NOMO-1 treated with DMSO at 0.1 percent for 48 hours (cell line): ENCODE results near the gene GSTT2B.
"Not testable (repeated sequence)": the region's sequence is repeated elsewhere in the genome, so short reads cannot be mapped to it uniquely, and the experiment has no call there.

Experiments
- DNase-seq: peaks from one replicate; lab custom pipeline; 2025; ENCODE audit not compliant: unreplicated experiment; lab: John Stamatoyannopoulos, UW

Gene GSTT2B

DNA sequence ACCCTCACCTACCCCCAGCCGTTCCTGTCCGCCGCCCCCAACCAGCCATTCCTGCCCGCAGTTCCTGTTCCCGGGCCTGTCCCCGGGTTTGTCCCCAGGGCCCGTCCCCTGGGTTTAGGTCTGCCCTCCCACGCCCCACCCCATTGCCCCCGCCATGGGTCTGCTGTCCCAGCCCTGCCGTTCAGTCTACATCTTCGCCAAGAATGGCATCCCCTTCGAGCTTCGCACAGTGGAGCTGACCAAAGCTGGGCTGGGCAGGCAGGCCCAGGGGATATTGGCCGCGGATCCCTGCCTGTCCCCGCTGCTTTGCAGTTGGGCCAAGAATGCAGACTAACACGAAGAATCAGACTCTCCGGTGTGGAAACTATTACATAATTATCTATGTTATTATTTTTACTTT is 11.2 kb downstream of the GSTT2B start:
- not testable (repeated sequence) for DNase-seq

DNA sequence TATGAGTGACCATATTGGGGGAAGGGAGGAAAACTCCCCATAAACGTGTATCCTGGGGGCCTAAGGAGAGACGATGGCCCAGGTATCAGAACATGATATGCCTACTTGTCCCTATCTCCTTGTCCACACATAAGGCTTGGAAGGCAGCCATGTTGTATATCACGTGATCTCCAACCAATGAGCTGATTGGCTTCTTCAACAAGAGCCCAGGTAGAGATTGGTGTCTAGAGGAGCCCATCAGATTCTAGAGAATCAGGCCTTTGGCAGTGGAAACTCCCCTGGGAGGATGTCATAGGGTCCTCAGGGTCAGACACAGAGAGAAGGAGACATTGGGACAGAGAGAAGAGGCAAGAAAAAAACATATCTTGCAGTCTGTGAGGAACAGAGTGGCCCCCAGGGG is 13.6 kb downstream of the GSTT2B start:
- DNase-seq, result not testable (repeated sequence)

DNA sequence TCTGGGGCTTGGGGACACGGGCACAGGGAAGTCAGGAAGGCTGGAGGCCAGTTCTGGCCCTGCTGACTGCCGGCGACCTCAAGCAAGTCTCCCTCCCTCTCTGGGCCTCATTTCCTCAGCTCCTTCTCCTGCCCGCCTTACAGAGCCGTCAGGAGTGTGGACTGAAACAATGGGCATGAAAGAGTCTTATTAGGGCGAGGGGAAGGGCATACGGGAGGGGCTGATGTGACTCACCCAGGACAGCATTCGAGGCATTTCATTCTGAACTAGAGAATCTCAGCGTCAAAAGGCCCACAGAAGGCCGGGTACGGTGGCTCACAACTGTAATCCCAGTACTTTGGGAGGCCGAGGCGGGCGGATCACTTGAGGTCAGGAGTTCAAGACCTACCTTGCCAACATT is 20.8 kb downstream of the GSTT2B start:
- not testable (repeated sequence) for DNase-seq

DNA sequence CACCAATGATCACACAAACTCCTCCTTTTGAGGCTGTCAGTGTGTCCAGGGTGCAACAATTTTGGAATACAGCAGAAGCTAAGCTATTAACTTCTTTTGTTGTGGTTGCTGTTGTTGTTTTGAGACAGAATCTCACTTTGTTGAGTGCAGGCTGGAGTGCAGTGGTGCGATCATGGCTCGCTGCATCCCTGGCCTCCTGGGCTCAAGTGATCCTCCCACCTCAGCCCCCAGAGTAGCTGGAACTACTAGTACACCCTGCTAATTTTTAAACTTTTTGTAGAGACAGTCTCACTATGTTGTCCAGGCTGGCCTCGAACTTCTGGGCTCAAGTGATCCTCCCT is 22.0 kb downstream of the GSTT2B start:
- no peak for DNase-seq

DNA sequence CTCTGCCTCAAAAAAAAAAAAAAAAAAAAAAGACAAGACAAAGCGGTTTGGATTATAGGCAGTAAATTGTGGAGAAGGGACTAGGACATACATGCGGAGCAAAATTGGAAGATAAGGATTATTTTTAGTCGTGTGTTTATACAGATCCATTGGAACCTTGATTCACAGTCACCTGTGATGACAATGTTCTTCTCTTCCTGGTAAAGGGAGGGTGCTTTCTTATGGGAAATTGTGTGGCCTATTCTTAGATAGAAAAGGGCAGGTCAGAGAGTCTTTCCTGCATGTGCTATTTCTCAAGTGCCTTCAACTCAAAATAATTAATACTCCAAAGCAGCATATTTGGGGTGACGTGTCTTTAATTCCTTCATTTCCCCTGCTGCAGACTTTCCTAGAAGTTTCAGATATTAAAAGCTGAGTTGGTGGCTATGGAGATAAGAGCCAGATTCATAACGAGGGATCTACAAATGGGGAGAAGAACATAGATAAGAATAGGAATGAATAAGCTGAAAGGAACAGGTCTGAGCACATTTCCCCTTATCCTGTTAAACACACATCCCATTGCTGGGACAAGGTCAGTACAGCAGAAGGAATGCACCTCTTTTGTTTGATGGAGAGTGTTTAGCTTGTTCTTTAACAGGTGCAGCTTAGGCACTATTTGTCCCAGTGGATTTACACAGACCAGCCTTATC is 22.5 kb downstream of the GSTT2B start:
- DNase-seq, result no peak

DNA sequence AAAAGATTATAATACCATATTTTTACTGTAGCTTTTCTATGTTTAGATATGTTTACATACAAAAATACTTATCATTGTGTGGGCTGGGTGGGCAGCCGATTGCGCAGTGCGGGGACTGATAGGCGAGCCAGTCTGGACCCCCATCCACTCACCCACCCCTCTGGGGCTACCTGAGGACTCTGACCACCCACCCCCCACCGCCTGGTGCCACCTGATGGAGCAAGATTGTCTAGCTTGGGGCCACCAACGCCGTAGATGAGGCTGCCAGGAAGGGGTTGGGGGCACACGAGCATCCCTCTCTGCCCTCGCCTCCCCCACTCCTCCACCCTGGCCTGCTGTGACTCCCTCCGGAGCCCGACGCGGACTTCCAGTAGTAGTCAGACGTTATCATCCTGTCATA is 34.4 kb downstream of the GSTT2B start:
- no peak for DNase-seq

DNA sequence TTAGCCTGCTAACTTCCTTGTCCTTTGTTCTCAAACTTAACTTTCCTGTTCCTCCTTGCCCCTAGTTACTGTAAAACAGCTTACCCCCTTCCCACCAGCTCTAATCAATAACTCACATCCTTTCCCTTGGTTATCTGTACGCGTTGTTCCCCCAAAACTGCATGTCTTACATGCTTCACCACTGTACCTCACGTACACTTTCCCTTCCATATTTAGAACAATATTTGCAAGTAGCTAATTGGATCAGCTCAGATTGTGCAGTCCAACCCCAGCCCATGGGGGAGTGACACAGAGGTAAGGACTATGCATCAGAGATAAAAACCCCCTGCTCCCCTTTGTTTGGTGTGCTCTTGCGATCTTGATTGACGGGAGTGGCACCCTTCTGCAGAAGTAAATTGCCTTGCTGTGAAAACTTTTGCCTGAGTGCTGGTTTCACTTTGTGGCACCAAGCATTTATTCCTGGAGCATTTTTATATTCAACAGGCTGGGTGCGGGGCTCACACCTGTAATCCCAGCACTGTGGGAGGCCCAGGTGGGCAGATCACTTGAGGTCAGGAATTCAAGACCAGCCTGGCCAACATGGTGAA is 35.9 kb downstream of the GSTT2B start:
- no peak for DNase-seq

DNA sequence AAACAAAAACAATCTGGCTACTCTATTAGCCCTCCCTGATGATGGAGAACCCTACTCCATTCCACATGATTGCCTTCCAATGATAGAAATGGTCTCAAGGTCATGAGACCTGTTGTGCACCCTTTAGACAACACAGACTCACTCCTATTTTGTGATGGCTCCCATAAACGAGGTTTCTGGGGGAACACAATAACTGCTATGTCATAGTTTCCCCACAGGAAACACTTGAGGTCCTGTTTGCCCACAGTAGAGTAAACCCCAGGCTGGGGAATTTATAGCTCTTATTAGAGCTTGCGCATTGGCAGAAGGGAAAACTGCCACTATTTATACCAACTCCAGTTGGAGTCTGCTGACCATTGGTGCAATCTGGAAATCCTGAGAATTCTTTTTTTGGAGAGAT is 38.1 kb downstream of the GSTT2B start:
- no peak for DNase-seq

DNA sequence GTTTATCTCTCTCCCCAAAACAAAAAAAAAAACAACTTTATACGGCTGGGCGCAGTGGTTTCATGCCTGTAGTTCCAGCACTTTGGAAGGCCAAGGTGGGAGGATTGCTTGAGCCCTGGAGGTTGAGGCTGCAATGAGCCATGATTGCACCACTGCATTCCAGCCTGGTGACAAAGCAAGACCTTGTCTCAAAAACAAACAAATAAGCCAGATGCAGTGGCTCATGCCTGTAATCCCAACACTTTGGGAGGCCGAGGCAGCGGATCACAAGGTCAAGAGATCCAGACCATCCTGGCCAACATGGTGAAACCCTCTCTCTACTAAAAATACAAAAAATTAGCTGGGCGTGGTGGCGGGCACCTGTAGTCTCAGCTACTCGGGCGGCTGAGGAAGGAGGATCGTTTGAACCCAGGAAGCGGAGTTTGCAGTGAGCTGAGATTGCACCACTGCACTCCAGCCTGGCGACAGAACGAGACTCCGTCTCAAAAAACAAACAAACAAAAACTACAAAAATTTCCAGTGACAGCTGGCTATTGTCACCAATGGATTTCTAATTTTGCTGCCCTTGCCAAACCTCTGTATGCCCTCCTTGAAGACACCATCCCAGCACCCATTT is 39.3 kb downstream of the GSTT2B start:
- DNase-seq, result not testable (repeated sequence)

DNA sequence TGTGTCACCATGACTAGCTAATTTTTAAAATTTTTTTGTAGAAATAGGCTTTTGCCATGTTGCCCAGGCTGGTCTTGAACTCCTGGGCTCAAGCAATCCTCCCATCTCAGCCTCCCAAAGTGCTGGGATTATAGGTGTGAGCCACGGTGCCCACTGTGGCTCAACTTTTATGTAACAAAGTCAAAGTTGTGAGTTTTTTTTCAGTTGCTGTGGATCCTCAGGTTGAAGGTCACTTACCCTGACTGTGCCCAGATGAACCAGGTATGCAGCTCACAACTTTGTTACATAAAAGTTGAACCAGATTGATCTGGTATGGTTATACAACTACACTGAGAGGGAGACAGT is 40.8 kb downstream of the GSTT2B start:
- not testable (repeated sequence) for DNase-seq

DNA sequence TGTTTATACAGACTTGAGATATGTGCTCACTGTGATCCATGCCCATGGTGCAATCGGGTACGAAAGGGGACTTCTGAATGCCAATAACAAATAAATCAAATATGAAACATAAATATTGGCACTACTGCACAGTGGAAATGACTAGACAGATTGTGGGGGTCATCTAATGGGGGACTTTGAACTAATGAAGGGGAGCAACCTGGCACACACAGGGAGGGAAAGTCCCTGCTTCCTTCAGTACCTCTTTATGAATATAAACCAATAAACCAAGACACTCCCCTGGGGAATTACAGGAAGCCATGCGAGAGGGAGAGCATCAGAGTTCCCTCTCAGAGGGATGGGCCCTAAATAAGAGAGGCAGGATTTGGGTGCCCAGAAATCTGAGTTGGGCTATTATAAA is 45.7 kb downstream of the GSTT2B start:
- no peak for DNase-seq

DNA sequence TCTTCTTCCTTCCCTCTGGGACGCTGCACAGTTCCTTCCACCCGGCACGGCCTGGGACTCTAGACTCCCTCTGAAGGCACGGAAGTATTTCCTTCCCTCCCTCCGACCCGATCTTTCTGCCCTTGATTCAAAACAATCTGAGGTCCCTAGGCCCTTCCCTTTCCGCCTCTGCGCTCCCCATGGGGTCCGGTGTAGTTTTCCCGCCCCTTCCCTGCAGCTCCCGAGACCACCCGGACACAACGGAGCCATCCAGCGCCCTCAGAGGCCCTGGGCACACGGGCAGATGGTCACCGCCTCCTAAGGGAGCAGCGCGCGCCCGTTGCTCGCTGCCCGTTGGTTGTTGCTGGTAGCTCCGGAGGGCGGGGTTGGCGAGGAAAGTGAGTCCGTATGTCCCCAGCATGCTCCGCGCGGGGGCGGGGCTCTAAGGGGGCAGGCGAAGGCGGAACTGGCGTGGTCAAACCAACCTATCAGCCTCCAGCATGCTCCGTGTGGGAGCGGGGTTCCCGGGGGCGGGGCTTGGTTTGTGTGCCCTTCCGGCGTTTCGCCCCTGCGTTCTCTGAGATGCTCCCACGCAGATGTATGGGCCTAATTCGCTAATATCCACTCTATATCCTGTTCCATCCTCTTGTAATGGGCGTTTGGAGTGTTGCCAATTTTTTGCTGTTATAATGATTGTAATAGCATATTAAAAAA is 47.2 kb downstream of the GSTT2B start:
- peak; percentile 99 for DNase-seq

DNA sequence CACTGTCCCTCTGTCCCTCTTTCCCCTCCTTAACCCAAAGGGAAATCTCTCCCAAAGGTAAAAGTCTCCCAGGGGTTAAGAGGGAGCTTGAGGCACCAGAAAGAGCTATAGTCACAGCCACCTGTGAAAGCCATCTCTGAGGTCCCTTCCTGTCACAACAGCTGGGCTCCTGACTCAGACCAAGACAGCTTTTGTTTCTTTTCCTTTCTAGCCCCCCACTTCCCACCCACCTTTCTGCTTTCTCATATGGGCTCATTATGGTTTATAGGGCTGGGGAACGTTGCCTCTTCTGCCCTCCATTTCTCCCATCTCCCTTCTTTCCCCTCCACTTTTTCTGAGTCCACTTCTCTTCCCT is 47.7 kb downstream of the GSTT2B start:
- no peak for DNase-seq

DNA sequence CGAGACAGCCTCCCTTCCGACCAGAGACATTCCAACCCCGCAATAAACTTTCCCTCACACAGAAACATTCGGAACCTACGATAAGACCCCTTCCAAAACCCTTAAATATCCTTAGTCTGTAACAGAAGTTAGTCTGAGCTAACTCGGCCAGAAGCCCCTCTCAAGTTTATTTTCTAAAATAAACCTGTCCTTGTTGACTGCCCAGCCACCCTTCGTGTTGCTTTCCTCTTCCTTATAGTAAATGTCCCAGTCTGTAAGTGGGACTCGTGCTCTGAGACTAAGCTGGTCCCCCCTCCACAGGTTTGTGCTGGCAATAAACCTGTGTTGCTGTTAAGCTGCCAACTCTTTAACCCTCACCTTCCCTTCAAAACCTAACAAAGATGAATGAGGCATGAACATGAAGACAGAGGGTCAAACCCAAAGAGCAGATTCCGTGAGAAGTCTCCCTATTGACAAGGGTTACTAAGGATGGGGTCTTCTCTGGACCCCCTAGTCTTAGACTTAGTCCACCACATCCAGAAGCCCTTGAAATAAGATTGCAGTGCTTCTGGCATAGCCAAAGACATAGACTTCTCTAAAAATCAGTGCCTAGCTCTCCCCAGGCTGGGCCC is 48.6 kb downstream of the GSTT2B start:
- DNase-seq, result no peak

DNA sequence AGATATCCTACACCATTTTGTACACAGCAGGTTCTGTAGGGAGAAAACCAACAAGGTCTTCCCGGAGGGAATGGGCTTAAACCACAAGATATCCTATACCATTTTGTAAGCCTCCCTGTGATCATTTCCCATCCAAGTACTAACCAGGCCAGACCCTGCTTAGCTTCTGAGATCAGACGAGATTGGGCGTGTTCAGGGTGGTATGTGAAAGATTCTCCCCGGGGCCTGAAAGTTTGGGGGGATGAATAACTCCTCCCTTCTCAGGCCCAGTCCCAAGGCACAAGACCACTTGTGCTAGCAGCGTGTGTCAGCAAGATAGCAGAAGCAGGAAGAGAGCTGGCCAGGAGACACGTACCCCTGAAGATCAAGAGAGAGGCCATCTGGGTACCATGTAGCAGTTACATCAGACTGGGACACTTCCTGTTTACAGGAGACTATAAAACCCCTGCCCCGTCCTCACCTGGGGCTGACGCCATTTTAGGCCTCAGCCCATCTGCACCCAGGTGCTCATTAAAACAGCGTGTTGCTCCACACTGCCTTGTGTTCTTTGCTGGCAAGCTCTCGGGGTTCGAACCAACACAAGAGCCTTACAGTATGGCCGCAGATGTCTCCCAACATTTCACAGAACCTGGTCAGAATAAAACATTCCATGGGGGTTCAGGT is 49.5 kb downstream of the GSTT2B start:
- no peak for DNase-seq

DNA sequence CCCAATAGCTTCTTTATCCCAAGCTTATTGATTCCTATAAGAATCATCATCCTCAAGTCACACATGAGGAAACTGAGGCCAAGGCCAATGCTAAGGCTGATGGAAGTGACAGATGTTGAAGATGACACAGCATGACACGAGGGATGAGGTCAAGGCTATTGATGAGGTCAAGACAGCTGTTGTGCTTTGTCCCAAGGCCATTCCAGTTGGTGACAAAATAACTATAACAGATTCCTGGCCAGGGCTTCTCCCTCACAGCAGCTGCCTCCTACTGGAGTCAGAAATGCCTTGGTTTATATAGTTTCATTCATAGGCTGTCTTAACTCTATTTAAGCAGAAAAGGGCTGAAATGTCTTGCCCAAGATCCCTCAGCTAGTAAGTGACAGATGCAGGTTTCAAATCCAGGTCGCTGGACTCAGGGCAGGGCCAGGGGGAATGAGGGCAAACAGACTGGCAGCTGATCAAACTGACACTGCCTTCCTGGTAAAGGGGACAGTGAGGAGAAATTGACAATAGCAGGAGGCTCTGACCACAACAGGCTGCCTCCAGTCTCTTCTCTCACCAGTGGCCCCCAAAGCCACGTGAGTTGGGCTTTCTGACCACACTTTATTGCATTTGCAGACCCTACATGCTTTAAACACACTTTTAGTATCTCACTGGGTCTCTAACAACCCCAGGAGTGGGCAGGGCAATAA is 50.4 kb downstream of the GSTT2B start:
- no peak for DNase-seq

DNA sequence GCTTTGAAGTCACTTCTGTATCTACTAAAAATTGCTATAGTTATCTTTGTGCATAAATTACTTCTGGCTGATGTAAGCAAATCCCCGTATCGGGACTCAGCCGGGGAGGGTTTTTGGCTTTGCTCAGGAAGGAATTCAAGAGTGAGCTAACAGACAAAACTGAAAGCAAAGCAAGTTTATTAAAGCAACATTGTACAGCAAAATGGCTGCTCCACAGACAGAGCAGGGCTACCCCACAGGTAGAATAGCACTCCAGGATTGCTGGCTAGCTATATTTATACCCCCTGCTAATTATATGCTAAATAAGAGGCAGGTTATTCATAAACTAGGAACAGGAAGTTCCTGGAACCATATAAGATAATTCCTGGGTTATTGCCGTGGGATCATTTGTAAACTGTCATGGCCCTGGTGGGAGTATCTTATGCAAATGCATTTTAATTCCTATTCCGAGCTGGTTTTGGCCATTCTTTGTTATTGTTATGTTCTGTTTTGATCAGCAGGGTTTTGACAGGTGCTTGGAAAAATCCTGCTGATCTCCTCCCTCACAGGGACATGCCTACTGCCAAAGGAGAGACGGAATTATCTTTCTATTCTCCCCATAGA is 51.6 kb downstream of the GSTT2B start:
- DNase-seq, result no peak

DNA sequence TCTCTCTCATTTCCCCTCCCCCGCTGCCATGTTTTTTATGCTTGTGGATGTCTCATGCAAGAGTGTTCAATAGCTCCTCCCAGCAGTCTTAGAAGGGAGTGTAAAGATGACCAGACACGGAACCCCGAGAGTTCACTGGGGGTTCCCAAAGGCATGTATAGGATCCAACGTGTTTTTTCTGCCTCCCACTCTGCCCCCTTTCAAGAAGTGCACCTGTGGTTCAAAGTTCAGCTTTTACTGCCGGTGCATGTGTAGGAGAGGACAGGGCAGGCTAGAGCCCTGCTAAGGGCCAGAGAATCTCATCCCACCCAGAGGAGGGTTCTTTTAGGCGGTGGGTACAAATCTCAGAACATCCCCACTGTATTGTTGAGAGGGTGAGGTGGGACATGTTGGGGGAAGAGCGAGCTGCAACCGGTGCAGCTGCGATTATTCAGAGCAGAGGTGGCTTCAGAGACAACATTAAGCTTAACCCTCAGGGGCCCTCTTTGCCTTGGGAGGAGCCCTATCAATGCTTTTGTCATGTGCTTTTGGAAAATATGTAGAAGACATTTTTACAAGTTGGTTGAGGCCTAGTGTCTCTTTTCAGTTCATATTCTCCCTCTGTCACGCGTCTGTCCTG is 52.3 kb downstream of the GSTT2B start:
- no peak for DNase-seq

DNA sequence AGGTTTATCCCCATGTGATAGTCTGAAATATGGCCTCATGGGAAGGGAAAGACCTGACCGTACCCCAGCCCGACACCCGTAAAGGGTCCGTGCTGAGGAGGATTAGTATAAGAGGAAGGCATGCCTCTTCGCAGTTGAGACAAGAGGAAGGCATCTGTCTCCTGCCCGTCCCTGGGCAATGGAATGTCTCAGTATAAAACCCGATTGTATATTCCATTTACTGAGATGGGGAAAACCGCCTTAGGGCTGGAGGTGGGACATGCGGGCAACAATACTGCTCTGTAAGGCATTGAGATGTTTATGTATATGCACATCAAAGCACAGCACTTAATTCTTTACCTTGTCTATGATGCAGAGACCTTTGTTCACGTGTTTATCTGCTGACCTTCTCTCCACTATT is 53.6 kb downstream of the GSTT2B start:
- DNase-seq, result not testable (repeated sequence)
